Caco-2 (cell line): ENCODE data around the gene AMH. TPM values are rescaled to one million over a fixed set of nuclear protein-coding genes. Genes with fewer than 3 reads are reported as not detected.

ENCODE experiments used
- BruUV-seq: library from RNA; stranded (reverse); fragments of 400-500 nt; replicated peaks from 2 replicates; lab custom pipeline; 2021; lab: Mats Ljungman, UMichigan
- CTCF ChIA-PET: fragments of 300-600 bp; sonication (Branson Sonifier 250); formaldehyde crosslinking; loops from one replicate; lab custom pipeline; 2022; ENCODE audit warnings: antibody characterized with exemption; lab: Charles Lee
- POLR2A ChIA-PET: fragments of 300-600 bp; sonication (Branson Sonifier 250); formaldehyde crosslinking; loops from one replicate; lab custom pipeline; 2022; ENCODE audit warnings: antibody characterized with exemption; lab: Charles Lee
- DNase-seq, 2 experiments: peaks; one replicate each; pipeline versions ENCODE4 v3.0.0 to v3.0.0-alpha.2; 2020 to 2022
- H3K27me3 ChIP-seq: replicated peaks from 2 replicates; pipeline ENCODE4 v1.6.0; 2011; ENCODE audit warnings: low read length; ENCODE audit not compliant: control insufficient read depth, insufficient read depth
- H3K36me3 ChIP-seq: 2 replicates; pipeline ENCODE4 v1.5.1; 2011; ENCODE audit warnings: low read length; ENCODE audit not compliant: control insufficient read depth, insufficient read depth
- H3K4me1 ChIP-seq: fragments of 250-450 bp; sonication (Bioruptor Pico); 2 replicates; pipeline ENCODE4 v1.5.1; 2020; ENCODE audit warnings: mild to moderate bottlenecking
- H3K4me3 ChIP-seq: 2 replicates; pipeline ENCODE4 v1.5.1; 2011; ENCODE audit warnings: low read depth, mild to moderate bottlenecking, control low read depth, low read length
- H3K9me3 ChIP-seq: fragments of 250-450 bp; sonication (Bioruptor Pico); 2 replicates; pipeline ENCODE4 v1.5.1; 2020; ENCODE audit warnings: mild to moderate bottlenecking, moderate library complexity
- H3K27ac Mint-ChIP-seq: one replicate; pipeline ENCODE4 v1.8.0; 2022; ENCODE audit warnings: mixed read lengths; ENCODE audit not compliant: unreplicated experiment
- H3K27me3 Mint-ChIP-seq: one replicate; pipeline ENCODE4 v1.8.0; 2022; ENCODE audit warnings: mixed read lengths; ENCODE audit not compliant: insufficient read depth, unreplicated experiment
- H3K36me3 Mint-ChIP-seq: one replicate; pipeline ENCODE4 v1.8.0; 2022; ENCODE audit warnings: mild to moderate bottlenecking, mixed read lengths; ENCODE audit not compliant: insufficient read depth, unreplicated experiment
- H3K4me1 Mint-ChIP-seq: one replicate; pipeline ENCODE4 v1.8.0; 2022; ENCODE audit warnings: low read depth, mixed read lengths; ENCODE audit not compliant: unreplicated experiment
- H3K4me3 Mint-ChIP-seq: one replicate; pipeline ENCODE4 v1.8.0; 2022; ENCODE audit warnings: mild to moderate bottlenecking, moderate library complexity, mixed read lengths; ENCODE audit not compliant: unreplicated experiment
- H3K9me3 Mint-ChIP-seq: one replicate; pipeline ENCODE4 v1.8.0; 2022; ENCODE audit warnings: mixed read lengths; ENCODE audit not compliant: unreplicated experiment
- CTCF ChIP-seq, 2 experiments: fragments of 200-600 bp in 1 of 2; IDR thresholded peaks; 1 replicate in 1 of 2; 2 replicates in 1 of 2; pipeline versions ENCODE4 v1.5.1 to v1.8.0; 2011 to 2022; ENCODE audit warnings: antibody characterized with exemption in 1 of 2, control low read depth in 1 of 2, inconsistent platforms in 1 of 2, low read depth in 1 of 2, low read length in 1 of 2, mild to moderate bottlenecking in 1 of 2, moderate library complexity in 1 of 2; ENCODE audit not compliant: insufficient read depth in 1 of 2, severe bottlenecking in 1 of 2, unreplicated experiment in 1 of 2
- intact Hi-C: fragments of 100-400 bp; cut with micrococcal nuclease; formaldehyde crosslinking; loops from one replicate; pipeline ENCODE4 v1.10.0; 2022; ENCODE audit not compliant: unreplicated experiment
- total RNA-seq: library from RNA; stranded (reverse); gene quantifications from 2 replicates; pipeline ENCODE4 v1.2.3, GENCODE V29; 2022

The AMH gene
- total RNA-seq, 1 experiment from 2014 or later: 19.4 TPM

- Mint-ChIP-seq H3K4me3 (no peak overlapping the region), H3K27ac (no peak overlapping the region), H3K36me3 (peaks cover 74% of the 10 kb centered on the region), H3K4me1 (no peaks in the 10 kb centered on the region), H3K9me3 (no peaks in the 10 kb centered on the region), H3K27me3 (no peaks in the 10 kb centered on the region)
- ChIA-PET POLR2A (no interaction called here), CTCF (no interaction called here)
- Histone ChIP-seq H3K4me3 (no peak overlapping the region), H3K36me3 (no peaks in the 10 kb centered on the region; the same call in 1 of the 2 replicates), H3K9me3 (no peaks in the 10 kb centered on the region), H3K27me3 (no peaks in the 10 kb centered on the region), H3K4me1 (no peaks in the 10 kb centered on the region)
- intact Hi-C loops: no loop called here
- no TSS peak for BruUV-seq
- DNase-seq: no peak
- TF ChIP-seq CTCF (IDR thresholded peaks at IDR 0.05; ENCODE audit: insufficient read depth in 1 of 2, low read depth in 1 of 2, low read length in 1 of 2, severe bottlenecking in 1 of 2, unreplicated experiment in 1 of 2): no peak
Measured at GRCh38 chr19:2249880-2250765, 1.0 kb downstream of the AMH start.

DNA sequence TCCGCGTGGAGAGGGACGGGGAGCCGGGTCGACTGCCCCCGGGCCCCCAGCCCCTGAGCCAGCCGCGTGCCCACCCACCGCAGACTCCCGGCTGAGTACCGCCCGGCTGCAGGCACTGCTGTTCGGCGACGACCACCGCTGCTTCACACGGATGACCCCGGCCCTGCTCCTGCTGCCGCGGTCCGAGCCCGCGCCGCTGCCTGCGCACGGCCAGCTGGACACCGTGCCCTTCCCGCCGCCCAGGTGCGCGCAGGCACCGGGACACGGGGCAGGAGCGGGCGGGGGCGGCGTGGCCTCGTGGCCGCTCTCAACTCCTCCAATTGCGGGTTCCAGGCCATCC is 1.6 kb downstream of the AMH start:
- Histone ChIP-seq H3K36me3 (no peaks in the 10 kb centered on the region; the same call in 1 of the 2 replicates), H3K27me3 (no peaks in the 10 kb centered on the region), H3K9me3 (no peaks in the 10 kb centered on the region), H3K4me1 (no peaks in the 10 kb centered on the region), H3K4me3 (no peak overlapping the region)
- no peak for DNase-seq
- H3K9me3 Mint-ChIP-seq: no peaks in the 10 kb centered on the region
- no peak overlapping the region for H3K27ac Mint-ChIP-seq
- no peak for TF ChIP-seq CTCF (IDR thresholded peaks at IDR 0.05; ENCODE audit: insufficient read depth in 1 of 2, low read depth in 1 of 2, low read length in 1 of 2, severe bottlenecking in 1 of 2, unreplicated experiment in 1 of 2)
- no TSS peak for BruUV-seq
- H3K36me3 Mint-ChIP-seq: peaks cover 68% of the 10 kb centered on the region
- POLR2A ChIA-PET: no interaction called here
- H3K27me3 Mint-ChIP-seq: no peaks in the 10 kb centered on the region
- H3K4me1 Mint-ChIP-seq: no peaks in the 10 kb centered on the region
- CTCF ChIA-PET: no interaction called here
- intact Hi-C loops: no loop called here
- H3K4me3 Mint-ChIP-seq: no peak overlapping the region

GRCh38 chr19:2251106-2252054 is 2.3 kb downstream of the AMH start:
- ChIA-PET CTCF (no interaction called here), POLR2A (no interaction called here)
- Mint-ChIP-seq H3K27ac (no peak overlapping the region), H3K4me1 (no peaks in the 10 kb centered on the region), H3K36me3 (peaks cover 62% of the 10 kb centered on the region), H3K9me3 (no peaks in the 10 kb centered on the region), H3K4me3 (no peak overlapping the region), H3K27me3 (no peaks in the 10 kb centered on the region)
- BruUV-seq: no TSS peak
- Histone ChIP-seq H3K9me3 (no peaks in the 10 kb centered on the region), H3K4me3 (no peak overlapping the region), H3K4me1 (no peaks in the 10 kb centered on the region), H3K36me3 (no peaks in the 10 kb centered on the region; the same call in 1 of the 2 replicates), H3K27me3 (no peaks in the 10 kb centered on the region)
- no peak for DNase-seq
- intact Hi-C loops: no loop called here
- no peak for TF ChIP-seq CTCF (IDR thresholded peaks at IDR 0.05; ENCODE audit: insufficient read depth in 1 of 2, low read depth in 1 of 2, low read length in 1 of 2, severe bottlenecking in 1 of 2, unreplicated experiment in 1 of 2)
